Endometrial microvascular endothelial cells (primary cell): ENCODE measurements around the gene SNX4. TPM values are rescaled to one million over a fixed set of nuclear protein-coding genes. Genes with fewer than 3 reads are reported as not detected.

Experiments used
- in situ Hi-C: cut with HindIII; loops from 2 replicates; pipeline ENCODE4 v1.10.0; 2017; ENCODE audit warnings: low sequenced_read_pairs, low pct_unique_long_range_greater_than_20kb; ENCODE audit errors: inconsistent ontology term
- total RNA-seq: library from RNA; depleted of rRNA; stranded (reverse); fragments of >200 nt; gene quantifications from one replicate; pipeline ENCODE4 v1.2.3, GENCODE V29; 2015; ENCODE audit errors: inconsistent ontology term

SNX4 gene
- total RNA-seq, 1 donor from 2014 or later, result 38.8 TPM

DNA sequence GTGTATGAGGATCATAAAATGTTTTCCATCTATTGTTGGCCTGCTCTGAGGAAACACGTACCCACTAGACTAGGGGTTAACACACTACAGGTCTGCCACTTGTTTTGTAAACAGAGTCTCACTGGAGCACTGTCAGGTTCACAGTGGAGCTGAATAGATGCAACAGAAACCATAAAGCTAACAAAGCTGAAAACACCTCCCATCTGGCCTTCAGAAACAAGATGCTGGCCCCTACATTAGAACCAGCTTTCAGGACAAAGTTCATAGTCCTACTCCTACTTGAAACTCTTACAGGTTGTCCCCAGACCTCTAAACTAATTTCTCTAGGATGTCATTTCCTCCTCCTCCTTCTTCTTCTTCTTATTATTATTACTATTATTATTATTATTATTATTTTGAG is 42.3 kb downstream of the SNX4 start:
- in situ Hi-C loops, result no loop called here

DNA sequence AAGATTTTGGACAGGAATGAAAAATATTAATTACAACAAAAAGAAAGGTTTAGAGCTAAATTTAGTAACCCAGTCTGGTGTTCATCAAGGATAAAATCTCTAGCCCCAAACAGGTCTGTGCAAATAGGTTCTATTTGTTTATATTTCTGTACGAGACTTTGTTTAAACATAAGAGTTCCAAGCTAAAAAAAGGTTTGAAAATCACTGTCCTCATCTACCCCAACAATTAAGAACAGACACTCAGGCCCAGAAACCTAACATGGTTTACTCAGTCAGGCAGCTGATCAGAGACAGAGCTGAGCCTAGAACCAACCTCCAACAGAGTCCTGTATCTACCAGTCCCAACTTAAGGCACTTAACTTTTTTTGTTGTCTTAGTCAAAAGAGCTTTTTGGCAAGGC is 49.3 kb downstream of the SNX4 start:
- in situ Hi-C loops, result no loop called here

DNA sequence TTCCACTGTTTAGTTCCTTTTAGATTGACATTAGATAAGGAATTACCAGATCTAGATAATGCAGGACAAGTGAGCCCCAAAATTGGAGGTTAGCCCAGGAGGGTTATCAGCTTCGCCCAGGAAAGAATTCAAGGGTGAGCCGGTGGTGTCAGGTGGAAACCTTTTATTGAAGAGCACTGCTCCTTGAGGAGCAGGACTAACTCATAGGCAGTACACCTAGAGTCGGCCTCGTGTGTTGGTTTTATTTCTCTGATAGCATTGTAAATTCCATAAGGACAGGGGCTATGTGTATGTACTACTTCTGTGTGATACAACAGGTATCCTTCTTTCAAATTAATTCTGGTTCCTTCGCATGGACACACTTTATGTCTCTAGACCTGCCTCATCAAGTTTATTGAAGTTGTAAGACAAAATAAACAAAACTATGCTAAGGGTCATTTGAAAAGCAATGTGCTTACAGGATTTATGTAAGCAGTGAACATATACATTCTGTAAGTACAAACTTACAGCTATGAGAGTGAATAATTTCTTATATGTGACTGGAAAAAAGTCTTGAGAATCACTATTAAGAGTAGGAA is 57.2 kb downstream of the SNX4 start:
- in situ Hi-C loops, result no loop called here

DNA sequence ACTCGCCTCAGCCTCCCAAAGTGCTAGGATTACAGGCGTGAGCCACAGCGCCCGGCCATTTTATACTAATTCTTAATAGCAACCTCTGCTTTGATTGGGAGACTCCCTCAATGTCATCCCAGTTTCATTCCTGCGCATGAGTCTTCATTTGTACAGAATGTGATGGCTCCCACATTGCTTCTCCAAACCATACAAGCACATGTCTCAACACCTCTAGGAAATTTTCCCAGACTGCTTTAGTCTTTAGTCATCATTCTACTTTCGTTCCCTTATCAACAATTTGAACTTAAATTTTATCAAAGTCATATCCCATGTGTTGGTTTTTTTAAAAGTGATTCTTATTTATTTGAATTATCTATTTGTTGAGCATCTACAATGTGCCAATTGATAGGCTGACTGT is 58.1 kb downstream of the SNX4 start:
- in situ Hi-C loops, result no loop called here

DNA sequence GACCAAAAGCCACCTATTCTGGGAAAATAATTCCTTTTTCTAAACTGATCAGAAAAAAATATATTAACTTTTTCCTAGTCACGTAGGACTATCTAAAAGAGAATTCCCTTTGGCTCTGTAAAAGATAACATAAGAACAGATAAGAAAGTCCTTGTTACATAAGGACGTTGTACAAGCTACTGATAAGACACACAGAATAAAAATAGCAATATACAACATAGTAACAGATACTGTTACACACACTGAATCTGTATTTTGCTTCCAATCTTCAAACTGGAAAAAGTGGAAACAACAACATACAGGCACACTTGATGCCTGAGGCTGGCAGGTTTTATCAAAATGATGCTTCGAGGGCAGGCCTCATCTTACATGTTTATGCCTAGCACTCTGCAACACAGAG is 59.8 kb downstream of the SNX4 start:
- in situ Hi-C loops, result no loop called here

DNA sequence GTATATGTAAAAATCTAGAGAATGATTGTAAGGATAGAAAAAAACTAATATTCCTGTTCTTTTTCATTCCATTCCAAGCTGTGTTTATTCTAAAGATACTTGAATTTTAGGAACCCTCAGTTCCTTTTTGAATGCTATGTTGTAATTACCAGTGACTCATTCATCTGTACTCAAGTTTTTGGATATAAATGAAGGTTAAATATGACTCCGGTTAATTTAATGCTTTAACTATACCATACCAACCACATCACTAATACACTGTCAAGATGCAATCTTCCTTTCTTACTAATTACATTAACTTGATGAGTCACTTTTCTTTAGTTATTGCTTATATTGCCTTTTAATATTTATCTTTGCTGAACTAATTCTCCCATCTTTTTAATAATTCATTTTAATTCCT is 76.1 kb downstream of the SNX4 start:
- in situ Hi-C loops, result no loop called here

DNA sequence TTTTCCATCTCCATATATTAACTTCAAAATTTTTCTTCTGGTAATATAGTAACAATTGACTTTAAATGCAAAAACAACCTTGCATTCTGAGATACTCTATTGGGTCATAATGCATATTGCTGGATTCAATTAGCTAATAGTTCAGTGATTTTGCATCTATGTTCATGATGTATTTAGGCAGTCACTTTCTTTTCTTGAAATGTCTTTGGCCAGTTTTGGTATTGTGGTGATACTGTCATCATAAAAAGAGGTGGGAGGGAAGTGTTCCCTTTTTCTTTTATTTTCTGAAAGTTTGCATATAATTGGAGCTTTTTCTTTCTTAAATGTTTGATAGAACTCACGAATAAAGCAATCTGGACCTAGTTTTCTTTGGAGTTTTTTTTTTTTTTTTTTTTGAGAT is 77.5 kb downstream of the SNX4 start:
- in situ Hi-C loops, result no loop called here

DNA sequence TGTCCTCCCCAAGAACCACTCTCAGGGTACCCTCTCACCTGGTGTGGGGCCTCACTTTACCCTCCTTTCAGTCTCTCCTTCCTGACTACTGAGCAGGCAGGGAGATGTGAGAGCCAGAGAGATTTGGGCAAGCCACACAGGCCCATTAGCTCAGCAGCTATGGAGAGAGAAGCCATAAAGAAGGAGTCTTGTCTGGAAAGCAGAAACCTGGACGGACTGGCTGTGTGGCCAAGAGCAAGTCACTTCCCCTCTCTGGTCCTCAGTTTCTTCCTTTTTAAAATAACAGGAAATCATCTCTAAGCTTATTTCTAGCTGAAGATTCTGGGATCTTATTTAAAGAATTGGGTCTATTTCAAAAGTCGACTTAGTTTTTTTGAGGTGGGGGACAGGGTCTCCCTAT is 79.0 kb downstream of the SNX4 start:
- in situ Hi-C loops, result no loop called here

DNA sequence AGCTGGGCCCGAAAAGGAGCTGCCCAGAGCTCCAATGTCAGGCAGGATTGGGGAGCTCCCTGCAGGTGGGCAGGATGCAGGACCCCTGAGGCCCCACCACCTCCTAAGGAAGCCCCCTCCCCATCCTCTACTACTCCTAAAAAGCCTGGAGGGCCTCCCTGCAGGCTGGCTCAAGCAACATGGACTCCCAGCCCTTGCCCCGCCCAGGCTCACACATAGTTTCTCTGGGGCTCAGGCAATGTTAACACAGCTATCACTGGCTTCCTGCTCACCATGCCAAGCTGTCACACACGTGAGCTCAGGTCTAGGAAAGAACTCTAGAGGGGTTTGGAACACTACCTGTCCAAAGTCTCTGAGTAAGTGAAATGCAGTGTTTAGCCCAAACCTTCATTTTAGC is 79.4 kb downstream of the SNX4 start:
- in situ Hi-C loops, result no loop called here

DNA sequence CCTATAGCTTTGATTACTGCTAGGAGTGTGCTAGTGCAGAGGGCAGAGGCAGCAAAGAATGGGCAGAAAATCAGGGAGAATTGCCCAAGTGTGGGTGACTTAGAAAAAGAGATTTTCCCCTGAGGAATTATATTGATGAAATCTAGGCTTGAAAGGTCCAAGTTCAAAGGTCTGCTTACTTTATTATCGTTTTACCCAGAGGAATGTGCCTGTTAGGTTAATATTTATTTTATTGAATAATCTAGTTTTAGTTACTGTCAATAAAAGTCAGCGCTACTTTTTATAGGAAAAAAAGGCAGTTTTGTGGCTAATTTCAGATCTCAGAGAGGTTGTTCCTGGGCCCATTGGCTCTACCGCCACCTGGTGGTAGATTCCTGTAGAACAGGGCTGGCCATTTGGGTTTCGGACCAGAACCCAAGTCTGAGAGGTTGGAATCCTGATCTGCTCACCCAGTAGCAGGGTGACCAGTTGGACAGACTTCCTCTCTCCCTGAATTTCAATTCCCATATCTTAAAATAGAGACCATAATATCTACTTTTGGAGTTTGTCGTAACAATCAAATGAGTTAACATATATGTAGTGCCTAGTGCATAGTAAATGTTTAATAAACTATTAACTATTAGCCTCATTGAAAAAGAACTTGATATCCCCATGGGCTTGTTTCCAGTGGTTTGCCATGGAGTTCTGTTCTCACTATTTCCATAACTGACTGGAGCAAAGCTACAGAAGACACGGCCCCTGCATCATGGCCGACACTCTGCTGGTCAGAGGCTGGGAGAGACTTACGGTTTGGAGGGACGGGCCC is 82.2 kb downstream of the SNX4 start:
- in situ Hi-C loops, result no loop called here

DNA sequence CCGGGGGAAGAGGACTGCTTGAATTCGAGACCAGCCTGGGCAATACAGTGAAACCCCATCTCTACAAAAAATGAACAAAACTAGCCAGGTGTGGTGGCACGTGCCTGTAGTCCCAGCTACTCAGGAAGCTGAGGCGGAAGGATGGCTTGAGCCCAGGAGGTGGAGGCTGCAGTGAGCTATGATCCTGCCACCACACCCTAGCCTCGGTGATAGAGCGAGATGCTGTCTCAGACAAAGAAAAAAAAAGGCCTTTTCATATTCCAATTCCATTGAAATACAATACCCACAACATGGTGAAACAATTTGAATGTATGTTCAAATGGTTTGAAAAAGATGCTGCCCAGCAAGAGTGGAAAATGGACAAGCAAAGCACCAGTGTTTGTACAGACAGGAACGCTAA is 83.1 kb downstream of the SNX4 start:
- in situ Hi-C loops, result no loop called here

DNA sequence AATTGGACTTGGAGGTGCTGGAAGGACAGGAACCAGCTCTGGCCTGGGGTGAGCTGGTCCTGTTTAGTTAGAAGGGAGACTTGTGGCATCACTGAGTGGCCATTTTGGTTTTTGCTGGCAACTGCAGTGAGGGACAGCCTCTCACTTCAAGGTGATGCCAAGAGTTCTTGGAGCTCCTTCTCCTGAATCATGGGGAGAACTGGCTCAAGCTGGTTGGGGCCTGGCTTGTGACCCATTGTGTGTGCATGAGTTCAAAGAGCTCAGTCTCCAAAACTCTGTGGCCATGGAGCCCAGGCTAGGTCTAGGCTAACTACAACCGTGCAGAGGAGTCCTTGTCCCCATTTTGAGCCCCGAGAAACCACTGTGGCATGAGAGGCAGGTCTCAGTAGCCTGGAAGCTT is 84.8 kb downstream of the SNX4 start:
- in situ Hi-C loops, result no loop called here

DNA sequence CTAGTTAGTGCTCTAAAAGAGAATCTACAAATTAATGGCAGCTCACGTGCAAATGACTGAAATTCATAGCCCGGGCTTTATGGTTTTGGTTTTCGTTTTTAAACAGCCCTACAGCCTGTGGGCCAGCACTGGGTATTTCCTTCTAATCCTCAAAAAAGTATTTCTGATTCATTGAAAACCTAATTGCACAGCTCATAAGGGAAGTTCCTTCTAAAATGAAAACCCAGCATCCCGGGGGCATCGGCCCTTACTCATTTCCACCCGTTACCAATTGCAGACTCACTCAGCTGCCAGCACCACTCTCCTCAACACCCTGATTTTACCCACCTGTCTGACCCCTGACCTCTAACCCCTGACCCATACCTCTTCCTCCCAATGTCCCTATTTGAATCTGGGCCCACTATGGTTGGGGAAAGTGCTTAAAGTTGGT is 85.4 kb downstream of the SNX4 start:
- in situ Hi-C loops, result no loop called here

DNA sequence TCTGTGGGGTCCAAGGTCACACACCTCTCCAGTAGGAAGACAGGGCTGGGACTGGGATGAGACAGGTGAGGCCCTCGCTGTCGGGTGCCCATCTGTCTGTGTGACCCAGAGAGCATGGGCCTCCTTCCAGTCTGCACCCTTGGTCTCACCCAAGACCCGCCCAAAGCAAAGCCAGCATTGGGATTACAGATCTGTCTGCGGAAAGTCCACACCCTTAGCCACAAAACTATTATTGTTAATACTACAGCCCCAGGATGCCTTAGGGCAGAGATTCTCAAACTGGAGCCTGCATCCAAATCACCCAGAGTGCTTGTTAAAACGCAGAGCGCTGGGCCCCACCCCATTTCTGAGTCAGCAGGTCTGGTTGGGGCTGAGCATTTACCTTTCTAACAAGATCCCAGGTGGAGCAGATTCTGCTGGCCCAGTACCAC is 86.4 kb downstream of the SNX4 start:
- in situ Hi-C loops, result no loop called here

DNA sequence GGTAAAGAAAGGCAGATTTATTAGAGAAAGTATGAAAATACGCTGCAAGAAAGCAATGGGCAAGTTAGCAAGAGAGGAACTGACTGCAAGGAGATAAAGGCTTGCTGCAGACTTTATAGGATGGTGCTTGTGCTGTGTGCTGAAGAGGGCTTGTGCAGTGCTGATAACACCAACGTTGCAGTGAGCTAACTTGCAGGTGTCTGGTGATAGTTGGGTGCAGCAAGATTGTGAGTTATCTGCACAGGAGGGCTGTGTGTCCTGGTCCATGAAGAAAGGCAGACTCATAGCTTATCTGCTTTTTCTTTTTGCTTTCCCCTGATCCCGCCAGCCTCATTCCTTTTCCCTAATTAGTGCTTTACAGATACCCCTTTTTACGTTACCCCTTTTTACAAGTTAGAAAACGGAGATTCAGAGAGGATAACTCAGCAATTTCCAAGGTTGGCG is 86.9 kb downstream of the SNX4 start:
- in situ Hi-C loops, result no loop called here

DNA sequence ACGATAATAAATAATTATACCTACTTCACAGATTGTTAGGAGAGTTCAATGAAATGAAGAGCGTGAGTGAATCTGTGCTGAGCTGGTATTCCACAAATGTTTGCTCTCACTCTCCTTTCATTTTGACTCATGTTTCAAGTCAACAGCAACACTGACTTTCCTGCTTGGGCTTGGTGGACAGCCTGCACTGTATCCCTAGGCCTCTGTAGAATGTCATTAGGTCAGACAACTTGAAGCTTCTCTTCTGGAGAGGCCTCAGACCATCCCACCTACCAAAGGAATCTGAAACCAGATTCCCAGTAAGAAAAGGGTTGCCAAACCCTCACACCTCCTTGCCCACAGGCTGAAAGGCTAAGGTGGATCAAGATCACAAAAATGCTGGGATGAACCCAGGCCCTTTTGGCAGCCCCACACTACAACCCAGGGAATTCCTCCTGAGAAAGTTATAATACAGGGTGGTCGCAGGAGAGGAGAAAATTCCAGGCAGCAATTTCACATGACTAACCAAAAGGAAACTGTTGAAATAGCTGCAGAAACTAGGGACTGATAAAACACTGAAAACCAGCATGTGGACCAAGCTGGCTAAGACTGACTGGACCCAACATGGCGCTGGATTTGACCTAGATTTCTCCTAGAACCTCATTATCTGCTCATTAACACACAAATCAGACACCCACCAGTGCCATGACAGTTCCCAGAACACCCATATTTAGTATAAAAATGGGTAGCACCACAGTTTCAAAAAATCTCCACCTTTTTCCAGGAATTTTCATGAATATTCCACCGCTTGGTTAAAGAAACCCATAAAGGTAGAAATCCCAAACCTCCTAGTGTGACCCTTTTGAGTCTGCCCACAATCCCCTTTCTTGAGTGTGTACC is 87.9 kb downstream of the SNX4 start:
- in situ Hi-C loops, result no loop called here

DNA sequence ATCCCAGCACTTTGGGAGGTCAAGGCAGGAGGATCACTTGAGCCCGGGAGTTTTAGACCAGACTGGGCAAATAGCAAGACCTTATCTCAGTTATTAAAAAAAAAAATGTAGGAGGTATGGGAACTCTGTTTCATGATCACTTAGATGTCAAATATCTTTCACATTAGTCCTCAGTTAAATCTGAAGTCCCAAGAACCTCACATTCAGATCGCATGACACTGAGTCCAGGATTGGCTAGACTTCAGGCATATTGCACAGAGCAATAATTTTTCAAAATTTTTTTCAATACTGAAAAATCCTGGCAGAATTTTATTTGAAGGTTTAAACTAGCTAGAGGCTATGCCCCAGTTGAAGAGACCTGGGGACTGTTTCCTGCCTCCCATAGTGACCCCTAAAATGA is 88.6 kb downstream of the SNX4 start:
- in situ Hi-C loops, result no loop called here

DNA sequence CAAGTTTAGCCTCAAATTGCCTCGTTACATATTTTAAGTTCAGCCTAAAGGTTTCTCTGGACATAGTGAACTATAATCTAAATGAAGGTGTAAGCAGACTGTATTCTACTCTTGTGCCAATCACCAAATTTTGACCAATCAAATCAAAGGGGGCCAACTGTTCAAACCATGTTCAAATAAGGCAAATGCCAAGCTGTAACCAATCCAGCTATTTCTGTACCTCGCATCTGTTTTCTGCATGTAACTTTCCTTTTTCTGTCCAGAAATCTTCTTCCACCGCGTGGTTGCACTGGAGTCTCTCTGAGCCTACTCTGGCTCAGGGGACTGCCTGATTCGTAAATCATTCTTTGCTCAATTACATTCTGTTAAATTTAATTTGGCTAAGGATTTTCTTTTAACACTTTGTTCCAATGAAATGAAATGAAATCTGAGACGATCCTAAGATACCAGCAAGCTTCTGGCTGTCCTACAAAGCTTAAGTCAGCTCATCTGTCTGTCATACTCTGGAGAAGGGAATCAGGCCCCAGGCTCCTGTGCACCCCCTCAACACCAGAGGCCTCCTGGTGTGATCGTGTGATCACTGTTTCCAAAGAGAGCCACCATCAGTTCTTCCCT is 91.7 kb downstream of the SNX4 start:
- in situ Hi-C loops, result no loop called here

DNA sequence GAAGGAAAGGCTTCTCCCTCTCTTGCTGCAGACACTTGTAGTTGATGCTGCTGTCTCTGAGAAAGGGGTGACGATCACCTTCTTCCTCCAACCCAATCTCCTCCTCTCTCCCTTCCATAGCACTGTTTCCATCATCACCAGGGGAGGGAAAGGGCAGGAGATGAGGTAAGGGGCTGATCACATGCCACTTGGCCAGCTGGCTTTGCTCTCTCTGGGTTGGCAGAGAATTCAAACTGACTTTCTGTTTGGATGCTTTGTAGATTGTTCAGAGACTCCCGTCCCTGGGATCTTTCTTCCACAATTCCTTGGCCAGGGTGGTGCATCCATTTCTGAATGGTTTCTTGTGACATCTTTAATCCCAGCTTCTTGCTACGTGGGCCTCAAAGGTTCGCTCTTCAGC is 101.7 kb downstream of the SNX4 start:
- in situ Hi-C loops, result no loop called here
